Natural killer cell (primary cell): ENCODE results near the gene EFCAB6. TPM values are rescaled to one million over a fixed set of nuclear protein-coding genes. Genes with fewer than 3 reads are reported as not detected.

Experiments
- ATAC-seq, 3 donors: fragments of 150-1000 bp in 2 of 3; fragments of 200-7000 bp in 1 of 3; cut with Tn5 transposase; 1 replicate in 1 of 3; 2 replicates in 2 of 3; pipeline ENCODE4 v1.10.0; 2021; ENCODE audit warnings: mild to moderate bottlenecking in 2 of 3, moderate library complexity in 2 of 3
- DNase-seq, 2 donors: peaks; one replicate each; pipeline versions ENCODE4 v3.0.0 to v3.0.0-alpha.2; 2013 to 2021; ENCODE audit warnings: mixed read lengths in 1 of 2
- H3K27ac ChIP-seq: one replicate; pipeline ENCODE4 v1.5.1; 2013; ENCODE audit warnings: mild to moderate bottlenecking, low read length
- H3K27me3 ChIP-seq: one replicate; pipeline ENCODE4 v1.6.1; 2013; ENCODE audit warnings: low read length; ENCODE audit not compliant: control insufficient read depth, insufficient read depth
- H3K36me3 ChIP-seq: one replicate; pipeline ENCODE4 v1.6.1; 2013; ENCODE audit warnings: low read length; ENCODE audit not compliant: control insufficient read depth, insufficient read depth
- H3K4me1 ChIP-seq: one replicate; pipeline ENCODE4 v1.6.1; 2013; ENCODE audit warnings: low read length; ENCODE audit not compliant: control insufficient read depth, insufficient read depth
- H3K4me3 ChIP-seq: one replicate; pipeline ENCODE4 v1.5.1; 2013; ENCODE audit warnings: low read length
- H3K9me3 ChIP-seq: one replicate; pipeline ENCODE4 v1.6.1; 2013; ENCODE audit warnings: low read length; ENCODE audit not compliant: control insufficient read depth, insufficient read depth
- H3K27ac Mint-ChIP-seq, 2 donors: one replicate each; pipeline ENCODE4 v1.8.0; 2022; ENCODE audit warnings: mild to moderate bottlenecking in 2 of 2, mixed read lengths in 2 of 2, moderate library complexity in 1 of 2
- H3K27me3 Mint-ChIP-seq, 2 donors: one replicate each; pipeline ENCODE4 v1.8.0; 2022; ENCODE audit warnings: low read depth in 2 of 2, mixed read lengths in 2 of 2
- H3K36me3 Mint-ChIP-seq: one replicate; pipeline ENCODE4 v1.8.0; 2022; ENCODE audit warnings: mixed read lengths
- H3K4me1 Mint-ChIP-seq, 2 donors: one replicate each; pipeline ENCODE4 v1.8.0; 2022; ENCODE audit warnings: mixed read lengths in 2 of 2
- H3K4me3 Mint-ChIP-seq: one replicate; pipeline ENCODE4 v1.8.0; 2022; ENCODE audit warnings: mild to moderate bottlenecking, moderate library complexity, mixed read lengths
- H3K9me3 Mint-ChIP-seq, 2 donors: one replicate each; pipeline ENCODE4 v1.8.0; 2022; ENCODE audit warnings: mixed read lengths in 2 of 2
- CTCF ChIP-seq: fragments of 200-600 bp; IDR thresholded peaks from one replicate; pipeline ENCODE4 v1.8.0; 2022; ENCODE audit warnings: antibody characterized with exemption
- WGBS: methylation state at CpG from one replicate; pipeline ENCODE4 v1.1.7; 2013; ENCODE audit warnings: missing lambda C conversion rate; ENCODE audit not compliant: insufficient coverage; 5-methylcytosine and 5-hydroxymethylcytosine counted together
- intact Hi-C: fragments of 100-400 bp; cut with micrococcal nuclease; formaldehyde crosslinking; loops from one replicate; pipeline ENCODE4 v1.14.2; 2022
- total RNA-seq, 4 donors: library from RNA; stranded (reverse); fragments of 120-200 nt in 1 of 4; gene quantifications; one replicate each; pipeline versions ENCODE4 v1.2.3 to v1.2.4, GENCODE V29; 2013 to 2022

Gene EFCAB6
- total RNA-seq, 3 donors from 2014 or later (not counting 1 experiment from before 2014, with no cell fraction given): 0.23 to 0.35 (median 0.26) TPM

GRCh38 chr22:43502306-43502874 is 309.7 kb downstream of the EFCAB6 start:
- no peaks in the 10 kb centered on the region for H3K36me3 ChIP-seq
- intact Hi-C loops: no loop called here
- H3K4me1 ChIP-seq: no peaks in the 10 kb centered on the region
- no peaks in the 10 kb centered on the region for H3K27me3 Mint-ChIP-seq
- TF ChIP-seq CTCF: no peak
- ATAC-seq (no peak), DNase-seq (no peak)
- WGBS: 92% methylated on average over 19 of the region's 20 CpGs
- H3K36me3 Mint-ChIP-seq: no peaks in the 10 kb centered on the region
- H3K9me3 Mint-ChIP-seq: no peaks in the 10 kb centered on the region
- no peak overlapping the region for H3K27ac Mint-ChIP-seq
- no peak overlapping the region for H3K27ac ChIP-seq
- no peaks in the 10 kb centered on the region for H3K9me3 ChIP-seq
- H3K4me3 Mint-ChIP-seq: no peak overlapping the region
- no peaks in the 10 kb centered on the region for H3K4me1 Mint-ChIP-seq
- H3K27me3 ChIP-seq: no peaks in the 10 kb centered on the region
- no peak overlapping the region for H3K4me3 ChIP-seq

- Histone ChIP-seq H3K27me3 (no peaks in the 10 kb centered on the region), H3K4me3 (no peak overlapping the region), H3K27ac (no peak overlapping the region), H3K9me3 (no peaks in the 10 kb centered on the region), H3K4me1 (no peaks in the 10 kb centered on the region), H3K36me3 (no peaks in the 10 kb centered on the region)
- no peak for TF ChIP-seq CTCF
- no peak for ATAC-seq
- Mint-ChIP-seq H3K4me3 (no peak overlapping the region), H3K27ac (no peak overlapping the region), H3K36me3 (no peaks in the 10 kb centered on the region), H3K4me1 (no peaks in the 10 kb centered on the region), H3K9me3 (no peaks in the 10 kb centered on the region), H3K27me3 (no peaks in the 10 kb centered on the region)
- WGBS: 74% methylated on average over 11 of the region's 11 CpGs
- intact Hi-C loops: no loop called here
- no peak for DNase-seq
These were observed 310.2 kb downstream of the EFCAB6 start for GRCh38 chr22:43501878-43502277.

- DNase-seq: no peak
- H3K27ac ChIP-seq: no peak overlapping the region
- no peak for TF ChIP-seq CTCF
- Mint-ChIP-seq H3K4me3 (no peak overlapping the region), H3K4me1 (no peaks in the 10 kb centered on the region), H3K36me3 (no peaks in the 10 kb centered on the region), H3K27me3 (no peaks in the 10 kb centered on the region), H3K27ac (no peak overlapping the region), H3K9me3 (no peaks in the 10 kb centered on the region)
- H3K4me1 ChIP-seq: no peaks in the 10 kb centered on the region
- intact Hi-C loops: no loop called here
- WGBS: 84% methylated on average over 22 of the region's 22 CpGs
- H3K36me3 ChIP-seq: no peaks in the 10 kb centered on the region
- ATAC-seq: no peak
- no peaks in the 10 kb centered on the region for H3K27me3 ChIP-seq
- no peak overlapping the region for H3K4me3 ChIP-seq
- no peaks in the 10 kb centered on the region for H3K9me3 ChIP-seq
These were observed 311.0 kb downstream of the EFCAB6 start for GRCh38 chr22:43500792-43501785.
